ENCODE measurements around the gene DOCK8. TPM values are rescaled to one million over a fixed set of nuclear protein-coding genes. Genes with fewer than 3 reads are reported as not detected.

The DOCK8 gene
- total and polyA plus RNA-seq, 10 of the 15 experiments (the other 5 are each of a cell fraction or from before 2014, with no cell fraction given), result 35.4 to 100 (median 44.7) TPM

DNA sequence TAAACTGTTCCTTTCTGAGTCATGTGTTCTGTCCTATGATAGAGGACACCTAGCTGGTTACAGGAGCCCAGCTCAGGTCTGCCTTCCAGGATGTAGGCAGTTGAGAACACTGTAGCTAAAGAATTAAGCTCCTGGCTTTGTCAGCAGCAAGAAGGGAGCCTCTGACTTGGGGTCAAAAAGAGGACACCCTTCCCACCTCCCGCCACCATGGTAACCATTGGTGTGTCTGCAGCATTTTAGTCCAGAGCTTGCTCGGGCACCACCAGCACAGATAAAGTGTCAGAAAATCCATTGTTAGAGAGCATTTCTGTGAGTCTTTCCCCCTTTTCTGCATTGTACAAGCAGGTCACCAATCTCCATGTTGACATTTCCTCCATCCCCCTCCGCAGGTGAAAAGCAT is 181.7 kb downstream of the DOCK8 start (continued):
- TF ChIP-seq HCFC1 (IDR thresholded peaks at IDR 0.05; ENCODE audit: low read length) (no peak), RAD21 (IDR thresholded peaks at IDR 0.05; ENCODE audit: insufficient read depth, low read depth, low read length) (no peak), ATF7 (IDR thresholded peaks at IDR 0.05; ENCODE audit: low read depth) (no peak)

DNA sequence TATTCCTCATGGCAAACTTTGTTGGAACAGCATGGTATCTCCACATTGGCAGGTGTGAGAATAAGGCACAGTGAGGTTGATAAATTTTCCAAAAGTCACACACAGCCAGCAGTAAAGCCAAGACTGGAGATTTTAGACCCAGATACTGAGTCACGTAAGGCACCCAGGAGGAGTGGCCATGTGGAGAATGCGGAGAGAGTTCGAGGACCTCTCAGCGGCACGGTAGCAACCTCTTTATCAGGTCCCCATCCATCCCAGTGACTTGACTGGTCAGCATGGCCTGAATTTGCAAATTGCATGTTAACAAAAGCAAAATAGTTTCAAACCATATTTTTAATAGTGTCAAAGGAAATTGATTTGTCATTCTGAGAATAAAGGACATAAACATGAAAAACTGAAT is 183.4 kb downstream of the DOCK8 start:
- WGBS (ENCODE audit: insufficient coverage, insufficient replicate concordance, low lambda C conversion rate, missing lambda C conversion rate), result 100% methylated on average over 5 of the region's 5 CpGs
- peaks cover 6 to 32% of the 10 kb centered on the region in 2 experiments for H3K36me3 ChIP-seq (ENCODE audit: control insufficient read depth in 2 of 2, insufficient read depth in 2 of 2, low read length in 1 of 2)
- no peak for TF ChIP-seq MYC (IDR thresholded peaks at IDR 0.05; ENCODE audit: insufficient read depth, insufficient read length, insufficient replicate concordance, low read length, severe bottlenecking)
- TF ChIP-seq RFX5 (IDR thresholded peaks at IDR 0.05; ENCODE audit: low read depth, low read length), result no peak
- TF ChIP-seq CBX3 (IDR thresholded peaks at IDR 0.05; ENCODE audit: borderline replicate concordance, low read depth), result no peak
- TF ChIP-seq, protein P1, sequence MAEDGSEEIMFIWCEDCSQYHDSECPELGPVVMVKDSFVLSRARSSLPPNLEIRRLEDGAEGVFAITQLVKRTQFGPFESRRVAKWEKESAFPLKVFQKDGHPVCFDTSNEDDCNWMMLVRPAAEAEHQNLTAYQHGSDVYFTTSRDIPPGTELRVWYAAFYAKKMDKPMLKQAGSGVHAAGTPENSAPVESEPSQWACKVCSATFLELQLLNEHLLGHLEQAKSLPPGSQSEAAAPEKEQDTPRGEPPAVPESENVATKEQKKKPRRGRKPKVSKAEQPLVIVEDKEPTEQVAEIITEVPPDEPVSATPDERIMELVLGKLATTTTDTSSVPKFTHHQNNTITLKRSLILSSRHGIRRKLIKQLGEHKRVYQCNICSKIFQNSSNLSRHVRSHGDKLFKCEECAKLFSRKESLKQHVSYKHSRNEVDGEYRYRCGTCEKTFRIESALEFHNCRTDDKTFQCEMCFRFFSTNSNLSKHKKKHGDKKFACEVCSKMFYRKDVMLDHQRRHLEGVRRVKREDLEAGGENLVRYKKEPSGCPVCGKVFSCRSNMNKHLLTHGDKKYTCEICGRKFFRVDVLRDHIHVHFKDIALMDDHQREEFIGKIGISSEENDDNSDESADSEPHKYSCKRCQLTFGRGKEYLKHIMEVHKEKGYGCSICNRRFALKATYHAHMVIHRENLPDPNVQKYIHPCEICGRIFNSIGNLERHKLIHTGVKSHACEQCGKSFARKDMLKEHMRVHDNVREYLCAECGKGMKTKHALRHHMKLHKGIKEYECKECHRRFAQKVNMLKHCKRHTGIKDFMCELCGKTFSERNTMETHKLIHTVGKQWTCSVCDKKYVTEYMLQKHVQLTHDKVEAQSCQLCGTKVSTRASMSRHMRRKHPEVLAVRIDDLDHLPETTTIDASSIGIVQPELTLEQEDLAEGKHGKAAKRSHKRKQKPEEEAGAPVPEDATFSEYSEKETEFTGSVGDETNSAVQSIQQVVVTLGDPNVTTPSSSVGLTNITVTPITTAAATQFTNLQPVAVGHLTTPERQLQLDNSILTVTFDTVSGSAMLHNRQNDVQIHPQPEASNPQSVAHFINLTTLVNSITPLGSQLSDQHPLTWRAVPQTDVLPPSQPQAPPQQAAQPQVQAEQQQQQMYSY (CRISPR knock-in tag; IDR thresholded peaks at IDR 0.05), result no peak
- no peak for TF ChIP-seq BCL11A (IDR thresholded peaks at IDR 0.05; ENCODE audit: low read depth, low read length)
- no peak for TF ChIP-seq NFXL1 (IDR thresholded peaks at IDR 0.05; ENCODE audit: borderline replicate concordance)
- no peak for TF ChIP-seq TCF3 (IDR thresholded peaks at IDR 0.05; ENCODE audit: borderline replicate concordance, insufficient read depth, low read depth, low read length)
- TF ChIP-seq SMC3 (IDR thresholded peaks at IDR 0.05; ENCODE audit: borderline replicate concordance, low read length), result no peak

More for the DNA sequence above, 183.4 kb downstream of the DOCK8 start:
- no peak overlapping the region for H3K27ac ChIP-seq (ENCODE audit: control insufficient read depth, insufficient read depth)
- intact Hi-C loops (cut with micrococcal nuclease; ENCODE audit: unreplicated experiment), result no loop called here
- CTCF ChIA-PET, result interaction anchor here (1.0 kb wide), 1 partner anchor 11 kb away, joined by 3 read pairs; no protein-coding TSS in a partner anchor
- BruUV-seq (replicated peaks), result no TSS peak
- SMC1A ChIA-PET (ENCODE audit: uncharacterized antibody, unreplicated experiment), result no interaction called here
- in situ Hi-C loops (cut with MboI), result no loop called here
- no peaks in the 10 kb centered on the region for H4K20me1 ChIP-seq (ENCODE audit: control insufficient read depth, insufficient read depth)
- FAIRE-seq (no peak), ATAC-seq (no peak), DNase-seq (ENCODE audit: low read depth, low spot score) (no peak)
- POLR2A ChIA-PET, result no interaction called here
- H3K79me2 ChIP-seq (ENCODE audit: control insufficient read depth, insufficient read depth, low read length), result no peaks in the 10 kb centered on the region
- RAD21 ChIA-PET (ENCODE audit: unreplicated experiment), result no interaction called here
- H3K27me3 ChIP-seq (replicated peaks in 1 of 2; ENCODE audit: control insufficient read depth in 2 of 2, insufficient read depth in 2 of 2, low read length in 1 of 2), result no peaks in the 10 kb centered on the region
- no peak overlapping the region for H3K9ac ChIP-seq (ENCODE audit: control insufficient read depth, insufficient read depth, low read length)
- no peaks in the 10 kb centered on the region for H3K4me1 ChIP-seq (ENCODE audit: control insufficient read depth, insufficient read depth, low read length)
- no peak overlapping the region for H2AFZ ChIP-seq (ENCODE audit: control insufficient read depth, low read depth, low read length)
- no peaks in the 10 kb centered on the region for H3K9me3 ChIP-seq (replicated peaks; ENCODE audit: control insufficient read depth, insufficient read depth, low read length)
- H3K4me2 ChIP-seq (ENCODE audit: control insufficient read depth, insufficient read depth), result no peak overlapping the region
- H3K4me3 ChIP-seq, result no peak overlapping the region

Data from GM12878 (cell line).